Neural cell (in vitro differentiated cells): ENCODE results near the gene MTCL1. TPM values are rescaled to one million over a fixed set of nuclear protein-coding genes. Genes with fewer than 3 reads are reported as not detected.

ENCODE experiments used
- H2AFZ ChIP-seq: fragments of 200-600, 300-800 bp; sonication (generic), shearing (Covaris generic); 2 replicates; pipeline ENCODE4 v1.6.0; 2014; ENCODE audit warnings: low read depth, mild to moderate bottlenecking, antibody characterized with exemption, low read length, moderate library complexity
- H3F3A ChIP-seq: fragments of 200-600 bp; shearing (Covaris generic); 2 replicates; pipeline ENCODE4 v1.6.1; 2016; ENCODE audit warnings: mild to moderate bottlenecking, moderate library complexity, mixed read lengths, antibody characterized with exemption, low read length; ENCODE audit not compliant: insufficient read depth, poor library complexity, severe bottlenecking
- H3K27ac ChIP-seq: fragments of 200-600, 300-800 bp; sonication (generic), shearing (Covaris generic); 2 replicates; pipeline ENCODE4 v1.5.1; 2014; ENCODE audit warnings: mild to moderate bottlenecking, low read length, moderate library complexity
- H3K27me3 ChIP-seq: fragments of 300-800, 200-600 bp; sonication (generic), shearing (Covaris generic); 2 replicates; pipeline ENCODE4 v1.6.0; 2014; ENCODE audit warnings: mild to moderate bottlenecking, low read depth, low read length, moderate library complexity; ENCODE audit not compliant: insufficient read depth
- H3K36me3 ChIP-seq: fragments of 300-800, 200-600 bp; sonication (generic), shearing (Covaris generic); 2 replicates; pipeline ENCODE4 v1.5.1; 2014; ENCODE audit warnings: mild to moderate bottlenecking, antibody characterized with exemption, low read length, moderate library complexity; ENCODE audit not compliant: insufficient read depth
- H3K4me2 ChIP-seq: fragments of 300-800, 200-600 bp; sonication (generic), shearing (Covaris generic); 2 replicates; pipeline ENCODE4 v1.6.0; 2014; ENCODE audit warnings: mild to moderate bottlenecking, low read length
- H3K4me3 ChIP-seq: fragments of 300-800, 200-600 bp; sonication (generic), shearing (Covaris generic); 2 replicates; pipeline ENCODE4 v1.5.1; 2014; ENCODE audit warnings: mild to moderate bottlenecking, low read length, moderate library complexity
- H3K79me2 ChIP-seq: fragments of 200-600 bp; shearing (Covaris generic); replicated peaks from 2 replicates; pipeline ENCODE4 v1.6.0; 2014; ENCODE audit warnings: mild to moderate bottlenecking, low read length, moderate library complexity; ENCODE audit not compliant: insufficient read depth
- H3K9ac ChIP-seq: fragments of 300-800, 200-600 bp; sonication (generic), shearing (Covaris generic); 2 replicates; pipeline ENCODE4 v1.6.1; 2016; ENCODE audit warnings: mild to moderate bottlenecking, low read length, mixed read lengths
- H3K9me2 ChIP-seq: fragments of 200-600 bp; shearing (Covaris generic); 2 replicates; pipeline ENCODE4 v1.6.1; 2016; ENCODE audit warnings: mild to moderate bottlenecking, low read length, mixed read lengths; ENCODE audit not compliant: insufficient read depth
- H3K9me3 ChIP-seq: fragments of 200-600, 300-800 bp; sonication (generic), shearing (Covaris generic); 2 replicates; pipeline ENCODE4 v1.6.1; 2016; ENCODE audit warnings: mild to moderate bottlenecking, mixed run types, low read length, moderate library complexity, mixed read lengths
- H4K20me1 ChIP-seq: fragments of 200-600 bp; shearing (Covaris generic); 2 replicates; pipeline ENCODE4 v1.6.1; 2016; ENCODE audit warnings: mild to moderate bottlenecking, mixed run types; ENCODE audit not compliant: insufficient read depth
- EP300 ChIP-seq: fragments of 450-650 bp; conservative IDR thresholded peaks from 2 replicates; pipeline ENCODE4 v1.6.1; 2014; ENCODE audit warnings: antibody characterized with exemption, mild to moderate bottlenecking, moderate library complexity; ENCODE audit not compliant: poor library complexity, severe bottlenecking
- EZH2 ChIP-seq: fragments of 200-600, 300-800 bp; shearing (Covaris generic), sonication (generic); IDR thresholded peaks from 2 replicates; pipeline ENCODE4 v1.6.1; 2014; ENCODE audit warnings: antibody characterized with exemption, low read length, borderline replicate concordance, mild to moderate bottlenecking; ENCODE audit not compliant: insufficient read depth, poor library complexity, severe bottlenecking
- MXI1 ChIP-seq: fragments of 450-650 bp; conservative IDR thresholded peaks from 2 replicates; pipeline ENCODE4 v1.6.1; 2014; ENCODE audit warnings: antibody characterized with exemption, mild to moderate bottlenecking; ENCODE audit not compliant: poor library complexity, severe bottlenecking
- POLR2AphosphoS5 ChIP-seq: IDR thresholded peaks from 2 replicates; pipeline ENCODE4 v1.6.1; 2012
- RAD21 ChIP-seq: fragments of 450-650 bp; conservative IDR thresholded peaks from 2 replicates; pipeline ENCODE4 v1.6.1; 2014; ENCODE audit warnings: antibody characterized with exemption, mild to moderate bottlenecking, moderate library complexity
- SMC3 ChIP-seq: fragments of 450-650 bp; conservative IDR thresholded peaks from 2 replicates; pipeline ENCODE4 v1.6.1; 2014; ENCODE audit warnings: antibody characterized with exemption, mild to moderate bottlenecking, moderate library complexity; ENCODE audit not compliant: poor library complexity
- TAF1 ChIP-seq: IDR thresholded peaks from 2 replicates; pipeline ENCODE4 v1.6.1; 2012; ENCODE audit warnings: low read depth
- polyA plus RNA-seq: library from polyadenylated mRNA; depleted of rRNA; stranded (reverse); fragments of >200 nt; gene quantifications from 2 replicates; pipeline ENCODE4 v1.2.3, GENCODE V29; 2014
- TF ChIP-seq, protein P1 (sequence below): fragments of 450-650 bp; IDR thresholded peaks from 2 replicates; pipeline ENCODE4 v1.5.1; 2014; ENCODE audit warnings: antibody characterized with exemption, mild to moderate bottlenecking, moderate library complexity; ENCODE audit not compliant: poor library complexity, severe bottlenecking
- TF ChIP-seq, protein P2 (sequence below): IDR thresholded peaks from 2 replicates; pipeline ENCODE4 v1.6.1; 2012; ENCODE audit warnings: borderline replicate concordance

Gene MTCL1
- polyA plus RNA-seq, 1 donor from 2014 or later = 20.8 TPM

DNA sequence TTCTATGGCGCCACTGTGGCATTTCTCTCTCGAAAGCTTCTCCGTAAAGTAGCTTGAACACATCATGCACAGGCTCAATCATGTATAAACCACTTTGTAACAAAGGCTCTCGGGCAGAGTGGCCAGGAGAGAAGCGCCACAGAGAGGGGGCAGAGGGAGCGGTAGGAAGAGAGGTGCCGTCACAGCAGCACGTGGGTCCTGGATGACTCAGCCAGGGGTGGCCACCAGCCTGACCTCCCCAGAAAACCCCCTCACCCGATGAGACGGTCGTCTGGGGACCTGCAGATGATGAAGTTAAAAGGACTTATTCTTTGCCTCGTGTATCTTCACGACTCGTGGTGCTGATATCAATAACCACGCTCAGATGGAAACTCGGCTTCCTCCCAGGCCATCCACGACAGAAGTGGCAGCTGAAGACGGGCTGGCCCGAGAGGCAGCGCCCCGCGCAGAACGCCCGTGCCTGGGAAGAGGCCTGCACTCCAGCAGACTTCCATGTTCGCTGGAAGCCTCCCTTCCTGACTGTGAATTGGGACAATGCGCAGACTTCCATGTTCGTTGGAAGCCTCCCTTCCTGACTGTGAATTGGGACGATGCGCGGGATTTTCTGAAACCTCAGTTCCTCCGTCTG, 46.4 kb upstream of the MTCL1 start:
- H3K4me3 ChIP-seq = no peak overlapping the region
- TF ChIP-seq MXI1 = no peak
- TF ChIP-seq, protein P1, sequence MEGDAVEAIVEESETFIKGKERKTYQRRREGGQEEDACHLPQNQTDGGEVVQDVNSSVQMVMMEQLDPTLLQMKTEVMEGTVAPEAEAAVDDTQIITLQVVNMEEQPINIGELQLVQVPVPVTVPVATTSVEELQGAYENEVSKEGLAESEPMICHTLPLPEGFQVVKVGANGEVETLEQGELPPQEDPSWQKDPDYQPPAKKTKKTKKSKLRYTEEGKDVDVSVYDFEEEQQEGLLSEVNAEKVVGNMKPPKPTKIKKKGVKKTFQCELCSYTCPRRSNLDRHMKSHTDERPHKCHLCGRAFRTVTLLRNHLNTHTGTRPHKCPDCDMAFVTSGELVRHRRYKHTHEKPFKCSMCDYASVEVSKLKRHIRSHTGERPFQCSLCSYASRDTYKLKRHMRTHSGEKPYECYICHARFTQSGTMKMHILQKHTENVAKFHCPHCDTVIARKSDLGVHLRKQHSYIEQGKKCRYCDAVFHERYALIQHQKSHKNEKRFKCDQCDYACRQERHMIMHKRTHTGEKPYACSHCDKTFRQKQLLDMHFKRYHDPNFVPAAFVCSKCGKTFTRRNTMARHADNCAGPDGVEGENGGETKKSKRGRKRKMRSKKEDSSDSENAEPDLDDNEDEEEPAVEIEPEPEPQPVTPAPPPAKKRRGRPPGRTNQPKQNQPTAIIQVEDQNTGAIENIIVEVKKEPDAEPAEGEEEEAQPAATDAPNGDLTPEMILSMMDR = no peak
- no peak for TF ChIP-seq POLR2AphosphoS5
- TF ChIP-seq, protein P2, sequence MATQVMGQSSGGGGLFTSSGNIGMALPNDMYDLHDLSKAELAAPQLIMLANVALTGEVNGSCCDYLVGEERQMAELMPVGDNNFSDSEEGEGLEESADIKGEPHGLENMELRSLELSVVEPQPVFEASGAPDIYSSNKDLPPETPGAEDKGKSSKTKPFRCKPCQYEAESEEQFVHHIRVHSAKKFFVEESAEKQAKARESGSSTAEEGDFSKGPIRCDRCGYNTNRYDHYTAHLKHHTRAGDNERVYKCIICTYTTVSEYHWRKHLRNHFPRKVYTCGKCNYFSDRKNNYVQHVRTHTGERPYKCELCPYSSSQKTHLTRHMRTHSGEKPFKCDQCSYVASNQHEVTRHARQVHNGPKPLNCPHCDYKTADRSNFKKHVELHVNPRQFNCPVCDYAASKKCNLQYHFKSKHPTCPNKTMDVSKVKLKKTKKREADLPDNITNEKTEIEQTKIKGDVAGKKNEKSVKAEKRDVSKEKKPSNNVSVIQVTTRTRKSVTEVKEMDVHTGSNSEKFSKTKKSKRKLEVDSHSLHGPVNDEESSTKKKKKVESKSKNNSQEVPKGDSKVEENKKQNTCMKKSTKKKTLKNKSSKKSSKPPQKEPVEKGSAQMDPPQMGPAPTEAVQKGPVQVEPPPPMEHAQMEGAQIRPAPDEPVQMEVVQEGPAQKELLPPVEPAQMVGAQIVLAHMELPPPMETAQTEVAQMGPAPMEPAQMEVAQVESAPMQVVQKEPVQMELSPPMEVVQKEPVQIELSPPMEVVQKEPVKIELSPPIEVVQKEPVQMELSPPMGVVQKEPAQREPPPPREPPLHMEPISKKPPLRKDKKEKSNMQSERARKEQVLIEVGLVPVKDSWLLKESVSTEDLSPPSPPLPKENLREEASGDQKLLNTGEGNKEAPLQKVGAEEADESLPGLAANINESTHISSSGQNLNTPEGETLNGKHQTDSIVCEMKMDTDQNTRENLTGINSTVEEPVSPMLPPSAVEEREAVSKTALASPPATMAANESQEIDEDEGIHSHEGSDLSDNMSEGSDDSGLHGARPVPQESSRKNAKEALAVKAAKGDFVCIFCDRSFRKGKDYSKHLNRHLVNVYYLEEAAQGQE = no peak
- no peak for TF ChIP-seq TAF1
- no peak for TF ChIP-seq SMC3
- no peak for TF ChIP-seq RAD21
- TF ChIP-seq EZH2 = no peak
- no peak for TF ChIP-seq EP300
- no peak overlapping the region for H3K4me2 ChIP-seq
- no peaks in the 10 kb centered on the region for H3K79me2 ChIP-seq
- no peaks in the 10 kb centered on the region for H3K9me2 ChIP-seq
- H3K27me3 ChIP-seq = no peaks in the 10 kb centered on the region
- no peaks in the 10 kb centered on the region for H4K20me1 ChIP-seq
- H3K9me3 ChIP-seq = no peaks in the 10 kb centered on the region
- H3K9ac ChIP-seq = no peak overlapping the region
- no peaks in the 10 kb centered on the region for H3F3A ChIP-seq
- no peak overlapping the region for H3K27ac ChIP-seq
- H3K36me3 ChIP-seq = no peaks in the 10 kb centered on the region
- H2AFZ ChIP-seq = no peak overlapping the region

- H3K36me3 ChIP-seq = no peaks in the 10 kb centered on the region
- H3K4me3 ChIP-seq = no peak overlapping the region
- H4K20me1 ChIP-seq = no peaks in the 10 kb centered on the region
- TF ChIP-seq MXI1 = no peak
- no peak for TF ChIP-seq RAD21
- TF ChIP-seq SMC3 = no peak
- TF ChIP-seq POLR2AphosphoS5 = no peak
- H3K4me2 ChIP-seq = no peak overlapping the region
- H3K27ac ChIP-seq = no peak overlapping the region
- H3K9ac ChIP-seq = no peak overlapping the region
- no peaks in the 10 kb centered on the region for H3K9me2 ChIP-seq
- no peaks in the 10 kb centered on the region for H3K27me3 ChIP-seq
- H2AFZ ChIP-seq = no peak overlapping the region
- no peaks in the 10 kb centered on the region for H3K79me2 ChIP-seq
- no peaks in the 10 kb centered on the region for H3F3A ChIP-seq
- no peaks in the 10 kb centered on the region for H3K9me3 ChIP-seq
These were observed 45.6 kb upstream of the MTCL1 start for GRCh38 chr18:8659609-8660242.
